ENCODE results near the gene PHYKPL. TPM values are rescaled to one million over a fixed set of nuclear protein-coding genes. Genes with fewer than 3 reads are reported as not detected.
"Not testable (repeated sequence)": the region's sequence is repeated elsewhere in the genome, so short reads cannot be mapped to it uniquely, and the experiment has no call there.

PHYKPL gene
- total and polyA plus RNA-seq, 7 donors: 26.0 to 121 (median 47.6) TPM

DNA sequence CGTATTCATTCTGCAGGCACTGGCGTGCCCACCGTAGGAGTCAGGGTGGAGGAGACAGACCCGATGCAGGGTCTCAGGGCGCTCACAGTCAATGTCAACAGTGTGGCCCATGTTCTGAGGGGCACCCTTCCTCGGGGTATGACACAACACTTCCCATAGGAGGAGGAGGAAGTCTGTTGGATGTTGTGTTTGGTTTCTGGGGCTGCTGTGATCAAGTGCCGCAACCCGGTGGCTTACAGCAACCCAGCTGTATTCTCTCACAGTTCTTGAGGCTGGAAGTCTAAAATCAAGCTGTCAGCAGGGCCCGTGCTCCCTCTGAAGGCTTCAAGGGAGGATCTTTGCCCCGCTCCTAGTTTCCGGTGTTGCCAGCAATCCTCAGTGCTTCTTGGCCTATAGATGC is 33.9 kb downstream of the PHYKPL start:
- DNase-seq: peak; percentile 18
- H3K9me3 ChIP-seq: no peaks in the 10 kb centered on the region
- 79 to 86% methylated on average over 11 of the region's 11 CpGs for WGBS, 2 donors
- H3K36me3 ChIP-seq: no peaks in the 10 kb centered on the region
- no peaks in the 10 kb centered on the region for H3K27me3 ChIP-seq
- H3K4me1 ChIP-seq: peaks cover 0 to 3% (median under 1%) of the 10 kb centered on the region in 4 donors
- intact Hi-C loops (cut with DNase I): no loop called here
- H3K27ac ChIP-seq: no peak overlapping the region
- TF ChIP-seq POLR2AphosphoS5 (IDR thresholded peaks at IDR 0.05) (no peak), EP300 (IDR thresholded peaks at IDR 0.05) (no peak), POLR2A (IDR thresholded peaks at IDR 0.05) (no peak), CTCF (IDR thresholded peaks at IDR 0.05) (no peak)
- H3K4me3 ChIP-seq: no peak overlapping the region

- peak; percentile 14 for DNase-seq
- intact Hi-C loops (cut with DNase I): not testable (repeated sequence)
These were observed 34.5 kb downstream of the PHYKPL start for GRCh38 chr5:178198151-178198550.

GRCh38 chr5:178196986-178197385 is 35.6 kb downstream of the PHYKPL start:
- no peaks in the 10 kb centered on the region for H3K9me3 ChIP-seq
- intact Hi-C loops (cut with DNase I): no loop called here
- DNase-seq: peak; percentile 32
- no peak overlapping the region for H3K4me3 ChIP-seq
- no peaks in the 10 kb centered on the region for H3K36me3 ChIP-seq
- TF ChIP-seq POLR2A (IDR thresholded peaks at IDR 0.05): no peak
- no peak for TF ChIP-seq CTCF (IDR thresholded peaks at IDR 0.05)
- TF ChIP-seq POLR2AphosphoS5 (IDR thresholded peaks at IDR 0.05): no peak
- TF ChIP-seq EP300 (IDR thresholded peaks at IDR 0.05): no peak
- no peaks in the 10 kb centered on the region for H3K4me1 ChIP-seq
- no peak overlapping the region for H3K27ac ChIP-seq
- WGBS, 2 donors: 82 to 89% methylated on average over 8 of the region's 8 CpGs
- H3K27me3 ChIP-seq: no peaks in the 10 kb centered on the region

More at GRCh38 chr5:178198151-178198550, 34.5 kb downstream of the PHYKPL start:
- H3K27ac ChIP-seq, H3K4me3 ChIP-seq, H3K4me1 ChIP-seq, H3K36me3 ChIP-seq, H3K9me3 ChIP-seq, H3K27me3 ChIP-seq: not testable (repeated sequence)
- WGBS, 2 donors: 74 to 89% methylated on average over 11 of the region's 11 CpGs

DNA sequence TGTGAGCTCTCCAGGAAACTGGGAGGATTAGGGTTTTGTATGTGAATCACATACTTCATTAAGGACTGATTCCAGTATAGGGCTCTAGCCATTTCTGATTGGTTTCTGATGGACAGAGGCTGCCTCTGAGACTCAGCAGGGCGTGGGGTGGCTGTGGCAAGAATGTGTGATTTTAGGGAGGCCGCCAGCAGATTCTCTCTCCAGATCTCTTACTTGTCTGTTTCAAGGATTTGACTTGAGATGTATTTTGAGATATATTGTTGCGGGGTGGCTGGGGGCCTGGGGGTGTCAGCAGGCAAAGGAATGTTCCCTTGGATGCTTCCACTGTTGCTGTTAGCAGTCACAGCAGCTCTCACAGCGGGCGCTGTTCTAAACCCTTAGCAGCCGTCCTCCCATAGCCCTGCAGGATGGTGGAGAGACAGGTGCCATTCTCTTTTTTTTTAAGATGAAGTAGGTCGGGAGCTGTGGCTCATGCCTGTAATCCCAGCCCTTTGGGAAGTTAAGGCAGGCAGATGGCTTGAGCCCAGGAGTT is 36.3 kb downstream of the PHYKPL start:
- 89% methylated on average over 7 of the region's 7 CpGs for WGBS, 2 donors
- Histone ChIP-seq H3K9me3 (no peaks in the 10 kb centered on the region), H3K27me3 (no peaks in the 10 kb centered on the region), H3K4me1 (no peaks in the 10 kb centered on the region), H3K4me3 (no peak overlapping the region), H3K27ac (no peak overlapping the region), H3K36me3 (no peaks in the 10 kb centered on the region)
- TF ChIP-seq CTCF (IDR thresholded peaks at IDR 0.05): no peak
- TF ChIP-seq POLR2A (IDR thresholded peaks at IDR 0.05): no peak
- no peak for TF ChIP-seq POLR2AphosphoS5 (IDR thresholded peaks at IDR 0.05)
- DNase-seq: peak; percentile 6
- intact Hi-C loops (cut with DNase I): no loop called here

DNA sequence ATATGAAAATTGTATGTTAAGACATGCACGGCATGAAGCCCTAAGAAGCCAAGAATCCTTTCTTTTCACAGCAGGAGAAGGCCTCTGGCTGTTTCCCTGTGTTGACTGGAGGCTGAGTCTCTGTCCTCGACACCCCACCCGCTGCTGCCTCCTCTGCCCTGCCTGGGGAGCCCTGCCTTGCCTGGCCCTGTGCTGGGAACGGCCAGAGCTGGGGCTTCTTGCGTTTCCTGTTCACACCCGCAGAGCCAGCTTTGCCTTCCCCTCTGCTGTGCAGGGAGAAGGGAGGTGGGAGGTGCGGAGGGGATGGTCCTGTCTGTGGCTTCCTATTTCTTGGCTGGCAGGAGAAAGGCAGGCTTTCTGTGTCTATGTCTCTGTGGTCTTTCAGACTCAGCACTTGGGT is 38.6 kb downstream of the PHYKPL start:
- TF ChIP-seq POLR2A (IDR thresholded peaks at IDR 0.05) (no peak), POLR2AphosphoS5 (IDR thresholded peaks at IDR 0.05) (no peak), EP300 (IDR thresholded peaks at IDR 0.05) (no peak), CTCF (IDR thresholded peaks at IDR 0.05) (no peak)
- Histone ChIP-seq H3K9me3 (no peaks in the 10 kb centered on the region), H3K4me1 (no peaks in the 10 kb centered on the region), H3K4me3 (no peak overlapping the region), H3K36me3 (no peaks in the 10 kb centered on the region), H3K27ac (no peak overlapping the region), H3K27me3 (no peaks in the 10 kb centered on the region)
- intact Hi-C loops (cut with DNase I): no loop called here
- WGBS, 2 donors: 31 to 58% methylated on average over 7 of the region's 7 CpGs
- DNase-seq: no peak
